DND-41 (cell line): ENCODE measurements around the gene AGXT.

Experiments
- ATAC-seq: fragments of 200-7000 bp; cut with Tn5 transposase; 3 replicates; pipeline ENCODE4 v1.9.1; 2021; ENCODE audit warnings: low read depth; ENCODE audit not compliant: insufficient read depth
- DNase-seq: peaks from one replicate; pipeline ENCODE4 v3.0.0-alpha.2; 2020
- H2AFZ ChIP-seq: 2 replicates; pipeline ENCODE4 v1.6.0; 2012; ENCODE audit warnings: low read depth, low read length
- H3K27ac ChIP-seq: 2 replicates; pipeline ENCODE4 v1.5.1; 2012; ENCODE audit warnings: low read length, inconsistent platforms
- H3K27me3 ChIP-seq: fragments of 200-600 bp; sonication (generic); 2 replicates; pipeline ENCODE4 v1.6.0; 2012; ENCODE audit warnings: low read length, mild to moderate bottlenecking, inconsistent platforms; ENCODE audit not compliant: insufficient read depth, poor library complexity
- H3K36me3 ChIP-seq: 2 replicates; pipeline ENCODE4 v1.5.1; 2012; ENCODE audit warnings: low read length, inconsistent platforms; ENCODE audit not compliant: insufficient read depth
- H3K4me1 ChIP-seq: 2 replicates; pipeline ENCODE4 v1.5.1; 2012; ENCODE audit warnings: mild to moderate bottlenecking, low read length; ENCODE audit not compliant: insufficient read depth
- H3K4me2 ChIP-seq: 2 replicates; pipeline ENCODE4 v1.6.0; 2012; ENCODE audit warnings: mild to moderate bottlenecking, moderate library complexity, low read length, inconsistent platforms; ENCODE audit not compliant: insufficient read depth
- H3K4me3 ChIP-seq, 2 experiments: fragments of 200-600 bp in 1 of 2; shearing (Covaris generic) in 1 of 2; 2 replicates each; pipeline ENCODE4 v1.5.1; 2012 to 2016; ENCODE audit warnings: inconsistent platforms in 2 of 2, low read length in 2 of 2, mild to moderate bottlenecking in 2 of 2, low read depth in 1 of 2, moderate library complexity in 1 of 2
- H3K79me2 ChIP-seq: 2 replicates; pipeline ENCODE4 v1.6.0; 2012; ENCODE audit warnings: low read length, inconsistent platforms; ENCODE audit not compliant: insufficient read depth
- H3K9ac ChIP-seq: 2 replicates; pipeline ENCODE4 v1.6.0; 2012; ENCODE audit warnings: low read depth, mild to moderate bottlenecking, inconsistent platforms, low read length, moderate library complexity
- H3K9me3 ChIP-seq: 2 replicates; pipeline ENCODE4 v1.5.1; 2012; ENCODE audit warnings: low read length, moderate library complexity, mild to moderate bottlenecking, inconsistent platforms; ENCODE audit not compliant: insufficient read depth, severe bottlenecking
- H4K20me1 ChIP-seq: 2 replicates; pipeline ENCODE4 v1.6.0; 2012; ENCODE audit warnings: low read length; ENCODE audit not compliant: insufficient read depth
- EZH2 ChIP-seq: IDR thresholded peaks from 3 replicates; pipeline ENCODE4 v1.6.1; 2012; ENCODE audit warnings: borderline replicate concordance, low read depth, mild to moderate bottlenecking, moderate library complexity, low read length, inconsistent platforms; ENCODE audit not compliant: severe bottlenecking
- TF ChIP-seq, protein P1 (sequence below): IDR thresholded peaks from 2 replicates; pipeline ENCODE4 v1.5.1; 2012; ENCODE audit warnings: borderline replicate concordance, low read length, moderate library complexity, mild to moderate bottlenecking; ENCODE audit not compliant: poor library complexity, severe bottlenecking; ENCODE audit errors: extremely low read depth

Gene AGXT

DNA sequence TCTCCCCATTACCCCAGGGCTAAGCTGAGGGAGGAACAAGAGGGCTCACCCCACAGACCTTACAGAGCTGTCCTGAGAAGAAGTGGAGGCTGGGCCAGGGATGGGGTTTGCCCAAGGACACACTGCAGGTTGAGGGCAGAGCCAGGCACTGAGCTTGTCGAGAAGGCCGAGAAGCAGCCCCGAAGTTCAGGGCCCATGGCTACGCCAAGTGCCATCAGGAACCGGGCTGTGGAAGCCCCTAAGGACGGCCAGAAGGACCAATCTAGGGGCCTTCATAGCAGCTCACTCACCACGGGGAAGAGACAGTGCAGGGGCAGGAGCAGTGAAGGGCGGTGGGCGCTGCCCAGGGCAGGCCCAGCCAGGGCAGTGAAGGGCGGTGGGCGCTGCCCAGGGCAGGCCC is 18.6 kb upstream of the AGXT start:
- H3K9ac ChIP-seq, result no peak overlapping the region
- H3K4me3 ChIP-seq, result no peak overlapping the region
- DNase-seq (no peak), ATAC-seq (no peak)
- H2AFZ ChIP-seq, result no peak overlapping the region
- no peaks in the 10 kb centered on the region for H3K79me2 ChIP-seq
- H3K27me3 ChIP-seq, result no peaks in the 10 kb centered on the region
- no peaks in the 10 kb centered on the region for H3K36me3 ChIP-seq
- no peak overlapping the region for H3K4me2 ChIP-seq
- no peaks in the 10 kb centered on the region for H4K20me1 ChIP-seq
- peaks cover 3% of the 10 kb centered on the region for H3K9me3 ChIP-seq
- TF ChIP-seq, protein P1, sequence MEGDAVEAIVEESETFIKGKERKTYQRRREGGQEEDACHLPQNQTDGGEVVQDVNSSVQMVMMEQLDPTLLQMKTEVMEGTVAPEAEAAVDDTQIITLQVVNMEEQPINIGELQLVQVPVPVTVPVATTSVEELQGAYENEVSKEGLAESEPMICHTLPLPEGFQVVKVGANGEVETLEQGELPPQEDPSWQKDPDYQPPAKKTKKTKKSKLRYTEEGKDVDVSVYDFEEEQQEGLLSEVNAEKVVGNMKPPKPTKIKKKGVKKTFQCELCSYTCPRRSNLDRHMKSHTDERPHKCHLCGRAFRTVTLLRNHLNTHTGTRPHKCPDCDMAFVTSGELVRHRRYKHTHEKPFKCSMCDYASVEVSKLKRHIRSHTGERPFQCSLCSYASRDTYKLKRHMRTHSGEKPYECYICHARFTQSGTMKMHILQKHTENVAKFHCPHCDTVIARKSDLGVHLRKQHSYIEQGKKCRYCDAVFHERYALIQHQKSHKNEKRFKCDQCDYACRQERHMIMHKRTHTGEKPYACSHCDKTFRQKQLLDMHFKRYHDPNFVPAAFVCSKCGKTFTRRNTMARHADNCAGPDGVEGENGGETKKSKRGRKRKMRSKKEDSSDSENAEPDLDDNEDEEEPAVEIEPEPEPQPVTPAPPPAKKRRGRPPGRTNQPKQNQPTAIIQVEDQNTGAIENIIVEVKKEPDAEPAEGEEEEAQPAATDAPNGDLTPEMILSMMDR, result no peak
- TF ChIP-seq EZH2, result no peak
- H3K27ac ChIP-seq, result no peak overlapping the region
- H3K4me1 ChIP-seq, result no peaks in the 10 kb centered on the region

DNA sequence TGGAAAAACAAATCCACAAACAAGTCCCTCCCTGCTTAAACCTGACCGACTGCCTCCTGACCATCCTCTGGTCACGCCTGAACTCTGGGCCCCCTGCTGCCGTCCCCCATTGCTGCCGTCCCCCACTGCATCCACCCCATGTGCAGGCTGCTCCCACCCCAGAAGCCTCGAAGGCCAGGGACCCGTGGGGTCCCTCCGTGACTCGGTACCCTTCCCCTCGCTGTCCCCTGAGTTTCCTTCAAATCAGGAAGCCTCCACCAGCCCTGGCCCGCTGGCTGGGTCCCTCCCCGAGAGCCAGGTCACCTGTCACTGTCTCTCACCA is 17.9 kb upstream of the AGXT start:
- TF ChIP-seq, protein P1, result no peak
- no peak for TF ChIP-seq EZH2

DNA sequence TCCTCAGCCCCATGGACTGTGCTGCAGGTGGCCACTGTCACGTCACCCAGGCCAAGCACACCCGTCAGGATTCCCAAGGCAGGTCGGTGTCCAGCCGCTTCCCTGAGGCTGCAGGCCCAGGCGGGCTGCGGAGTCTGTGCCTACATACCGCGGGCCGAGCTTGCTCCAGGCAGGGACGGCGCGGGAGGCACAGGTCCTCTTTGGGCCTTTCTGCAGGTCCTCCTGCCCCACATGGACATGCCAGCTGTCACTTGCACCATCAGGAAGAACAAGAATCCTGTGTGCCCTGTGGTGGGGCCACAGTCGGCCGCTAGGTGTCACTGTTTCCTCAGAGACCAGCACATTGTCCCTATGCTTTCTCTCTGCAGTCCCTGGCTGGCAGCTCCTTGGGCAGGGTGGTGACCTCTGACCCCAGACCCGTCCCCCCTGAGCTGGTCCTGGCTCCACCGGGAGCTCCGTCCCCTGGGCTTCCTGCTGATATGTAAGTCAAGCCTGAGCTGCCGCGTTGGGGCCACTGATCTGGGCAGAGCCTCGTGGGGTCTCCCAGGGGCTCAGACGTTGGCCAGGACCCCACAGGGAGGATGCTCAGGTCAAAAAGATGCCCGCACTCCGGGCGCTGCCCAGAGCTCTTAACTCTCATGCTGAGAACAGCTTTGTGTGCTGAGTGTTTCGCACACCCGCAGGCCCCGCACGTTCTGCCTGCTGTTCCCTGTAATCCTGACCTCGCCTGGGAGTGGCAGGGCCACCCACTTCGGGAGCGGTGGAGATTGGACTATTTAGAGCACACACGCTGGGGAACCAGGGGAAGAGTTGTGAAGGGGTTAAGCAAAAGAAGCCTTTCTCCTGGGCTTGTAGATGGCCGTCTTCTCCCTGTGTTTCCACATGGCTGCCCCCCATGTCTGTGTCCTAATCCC is 17.3 kb upstream of the AGXT start:
- H3K4me1 ChIP-seq, result no peaks in the 10 kb centered on the region
- peaks cover 3% of the 10 kb centered on the region for H3K9me3 ChIP-seq
- no peak overlapping the region for H3K27ac ChIP-seq
- no peak overlapping the region for H3K4me2 ChIP-seq
- DNase-seq (peak; percentile 78), ATAC-seq (peak; percentile 98)
- no peaks in the 10 kb centered on the region for H3K79me2 ChIP-seq
- H3K4me3 ChIP-seq, result no peak overlapping the region
- H2AFZ ChIP-seq, result no peak overlapping the region
- no peaks in the 10 kb centered on the region for H3K27me3 ChIP-seq
- TF ChIP-seq EZH2, result no peak
- TF ChIP-seq, protein P1, result peak; percentile 98
- no peaks in the 10 kb centered on the region for H3K36me3 ChIP-seq
- no peaks in the 10 kb centered on the region for H4K20me1 ChIP-seq
- no peak overlapping the region for H3K9ac ChIP-seq

More for the DNA sequence above, 17.9 kb upstream of the AGXT start:
- H3K4me2 ChIP-seq, result no peak overlapping the region
- no peaks in the 10 kb centered on the region for H4K20me1 ChIP-seq
- ATAC-seq (no peak), DNase-seq (no peak)
- H3K36me3 ChIP-seq, result no peaks in the 10 kb centered on the region
- H3K79me2 ChIP-seq, result no peaks in the 10 kb centered on the region
- H3K27me3 ChIP-seq, result no peaks in the 10 kb centered on the region
- H3K9me3 ChIP-seq, result peaks cover 3% of the 10 kb centered on the region
- H3K4me1 ChIP-seq, result no peaks in the 10 kb centered on the region
- no peak overlapping the region for H3K27ac ChIP-seq
- H3K9ac ChIP-seq, result no peak overlapping the region
- no peak overlapping the region for H3K4me3 ChIP-seq
- H2AFZ ChIP-seq, result no peak overlapping the region
